Measurements from ENCODE around the gene GPAT2. TPM values are rescaled to one million over a fixed set of nuclear protein-coding genes. Genes with fewer than 3 reads are reported as not detected.

Gene GPAT2
- total RNA-seq, 1 experiment from 2014 or later, result not detected

Other genes with a start within 250 kb of the GPAT2 start
- gene ANKRD36C, start 43.1 kb downstream of the GPAT2 start, total RNA-seq (2021; ENCODE audit: unreplicated experiment), result 22.0 TPM
- gene ADRA2B, start 81.7 kb upstream of the GPAT2 start, total RNA-seq (2021; ENCODE audit: unreplicated experiment), result 0.28 TPM
- 0.18 TPM for gene ASTL, start 103.6 kb upstream of the GPAT2 start, total RNA-seq (2021; ENCODE audit: unreplicated experiment)
- gene DUSP2, start 110.5 kb upstream of the GPAT2 start, total RNA-seq (2021; ENCODE audit: unreplicated experiment), result 4.9 TPM
- 133 TPM for gene STARD7, start 173.9 kb upstream of the GPAT2 start, total RNA-seq (2021; ENCODE audit: unreplicated experiment)
- 63.1 TPM for gene TMEM127, start 231.1 kb upstream of the GPAT2 start, total RNA-seq (2021; ENCODE audit: unreplicated experiment)
- gene CIAO1, start 231.3 kb upstream of the GPAT2 start, total RNA-seq (2021; ENCODE audit: unreplicated experiment), result 85.5 TPM

Measured in Panc1 (cell line).